Osteoblast (primary cell): ENCODE data around the gene OR10Z1. TPM values are rescaled to one million over a fixed set of nuclear protein-coding genes. Genes with fewer than 3 reads are reported as not detected.

Experiments
- DNase-seq: peaks from one replicate; pipeline ENCODE4 v3.0.0; 2011; ENCODE audit warnings: low spot score, mixed read lengths; ENCODE audit not compliant: insufficient read length; ENCODE audit errors: missing footprints
- H2AFZ ChIP-seq: 2 replicates; pipeline ENCODE4 v1.6.0; 2011; ENCODE audit warnings: mild to moderate bottlenecking, low read length
- H3K27ac ChIP-seq: 2 replicates; pipeline ENCODE4 v1.5.1; 2011; ENCODE audit warnings: mild to moderate bottlenecking, low read depth, low read length, moderate library complexity
- H3K27me3 ChIP-seq: 2 replicates; pipeline ENCODE4 v1.6.0; 2012; ENCODE audit warnings: mild to moderate bottlenecking, control low read depth, inconsistent platforms, low read length, moderate library complexity; ENCODE audit not compliant: insufficient read depth
- H3K36me3 ChIP-seq: 2 replicates; pipeline ENCODE4 v1.5.1; 2011; ENCODE audit warnings: mild to moderate bottlenecking, low read length, control low read depth, moderate library complexity; ENCODE audit not compliant: insufficient read depth
- H3K4me1 ChIP-seq: 2 replicates; pipeline ENCODE4 v1.5.1; 2011; ENCODE audit warnings: mild to moderate bottlenecking, low read length, control low read depth, moderate library complexity; ENCODE audit not compliant: insufficient read depth
- H3K4me2 ChIP-seq: 2 replicates; pipeline ENCODE4 v1.6.0; 2011; ENCODE audit warnings: mild to moderate bottlenecking, low read length; ENCODE audit not compliant: insufficient read depth
- H3K4me3 ChIP-seq: fragments of 200-600 bp; sonication (generic); 3 replicates; pipeline ENCODE4 v1.5.1; 2012; ENCODE audit warnings: mild to moderate bottlenecking, low read length, inconsistent platforms; ENCODE audit not compliant: insufficient read depth
- H3K79me2 ChIP-seq: 2 replicates; pipeline ENCODE4 v1.6.0; 2012; ENCODE audit warnings: mild to moderate bottlenecking, low read length, control low read depth, inconsistent platforms; ENCODE audit not compliant: insufficient read depth
- H3K9me3 ChIP-seq: 2 replicates; pipeline ENCODE4 v1.5.1; 2011; ENCODE audit warnings: low read depth, low read length, control low read depth
- H4K20me1 ChIP-seq: 2 replicates; pipeline ENCODE4 v1.6.0; 2012; ENCODE audit warnings: mild to moderate bottlenecking, low read length, control low read depth; ENCODE audit not compliant: insufficient read depth
- CTCF ChIP-seq: IDR thresholded peaks from 2 replicates; pipeline ENCODE4 v1.5.1; 2011; ENCODE audit warnings: mild to moderate bottlenecking, low read depth, low read length, moderate library complexity; ENCODE audit errors: extremely low read depth
- total RNA-seq: library from RNA; depleted of rRNA; stranded (reverse); fragments of >200 nt; gene quantifications from 2 replicates; pipeline ENCODE4 v1.2.3, GENCODE V29; 2012

OR10Z1 gene
- not detected in 2 replicates for total RNA-seq

GRCh38 chr1:158604968-158605367 is at the start of gene OR10Z1:
Gene OR10Z1, plus strand, starts transcription at chr1:158605268. Its CDS starts 1,171 bp downstream, at chr1:158606439.
- Histone ChIP-seq H4K20me1 (no peaks in the 10 kb centered on the region), H3K27ac (no peak within 1 kb of the TSS), H3K4me2 (no peak within 1 kb of the TSS), H3K27me3 (no peaks in the 10 kb centered on the region), H3K4me1 (no peaks in the 10 kb centered on the region), H3K4me3 (no peak within 1 kb of the TSS), H3K9me3 (no peaks in the 10 kb centered on the region), H2AFZ (no peak within 1 kb of the TSS), H3K79me2 (no peaks in the 10 kb centered on the region), H3K36me3 (no peaks in the 10 kb centered on the region)
- no peak for DNase-seq
- no peak for TF ChIP-seq CTCF

- no peaks in the 10 kb centered on the region for H3K4me1 ChIP-seq
- no peak overlapping the region for H3K27ac ChIP-seq
- H3K79me2 ChIP-seq, result no peaks in the 10 kb centered on the region
- TF ChIP-seq CTCF, result no peak
- no peaks in the 10 kb centered on the region for H3K36me3 ChIP-seq
- H3K9me3 ChIP-seq, result no peaks in the 10 kb centered on the region
- no peak overlapping the region for H3K4me2 ChIP-seq
- H2AFZ ChIP-seq, result no peak overlapping the region
- DNase-seq, result no peak
- no peaks in the 10 kb centered on the region for H4K20me1 ChIP-seq
- no peak overlapping the region for H3K4me3 ChIP-seq
- no peaks in the 10 kb centered on the region for H3K27me3 ChIP-seq
These were observed 45.4 kb upstream of the OR10Z1 start for GRCh38 chr1:158559696-158560095.

- Histone ChIP-seq H3K79me2 (no peaks in the 10 kb centered on the region), H4K20me1 (no peaks in the 10 kb centered on the region), H3K4me3 (no peak overlapping the region)
These were observed 41.2 kb upstream of the OR10Z1 start for GRCh38 chr1:158563853-158564252.

GRCh38 chr1:158564608-158565007 is 40.5 kb upstream of the OR10Z1 start:
- no peaks in the 10 kb centered on the region for H3K36me3 ChIP-seq
- no peak overlapping the region for H2AFZ ChIP-seq
- H3K79me2 ChIP-seq, result no peaks in the 10 kb centered on the region
- no peak for TF ChIP-seq CTCF
- no peak overlapping the region for H3K27ac ChIP-seq
- no peak overlapping the region for H3K4me3 ChIP-seq
- H3K27me3 ChIP-seq, result no peaks in the 10 kb centered on the region
- H3K9me3 ChIP-seq, result no peaks in the 10 kb centered on the region
- no peaks in the 10 kb centered on the region for H4K20me1 ChIP-seq
- H3K4me1 ChIP-seq, result no peaks in the 10 kb centered on the region
- no peak for DNase-seq
- no peak overlapping the region for H3K4me2 ChIP-seq

More at GRCh38 chr1:158563853-158564252, 41.2 kb upstream of the OR10Z1 start:
- no peak overlapping the region for H2AFZ ChIP-seq
- no peak overlapping the region for H3K4me2 ChIP-seq
- no peak for DNase-seq
- H3K9me3 ChIP-seq, result no peaks in the 10 kb centered on the region
- no peaks in the 10 kb centered on the region for H3K27me3 ChIP-seq
- no peaks in the 10 kb centered on the region for H3K36me3 ChIP-seq
- no peak overlapping the region for H3K27ac ChIP-seq
- H3K4me1 ChIP-seq, result no peaks in the 10 kb centered on the region
- no peak for TF ChIP-seq CTCF
